ENCODE measurements around the gene CD209.

CD209 gene

DNA sequence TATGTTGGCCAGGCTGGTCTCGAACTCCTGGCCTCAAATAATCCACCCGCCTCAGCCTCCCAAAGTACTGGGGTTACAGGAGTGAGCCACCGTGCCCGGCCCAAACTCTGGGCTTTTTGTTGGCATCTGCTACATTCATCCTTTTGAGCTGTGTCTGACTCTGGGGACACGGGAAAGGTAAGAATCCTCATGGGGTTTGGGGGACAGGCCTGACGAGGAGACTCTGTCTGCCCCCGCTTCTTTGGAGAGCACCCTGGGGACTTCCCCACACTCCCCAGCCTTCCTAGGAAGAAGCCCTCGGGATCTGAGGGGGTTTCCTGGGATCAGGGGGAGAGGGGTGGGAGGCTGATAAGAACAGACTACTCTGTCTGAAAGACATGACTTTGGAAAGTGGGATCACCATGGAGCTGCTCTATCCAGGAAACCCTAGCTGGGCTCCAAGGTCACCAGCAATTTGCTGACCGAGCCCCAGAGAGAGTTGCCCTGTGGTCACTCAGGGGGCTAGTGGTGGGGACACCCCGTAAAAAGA lies 37.3 kb downstream of the CD209 start:
- DNase-seq (ENCODE audit: low read depth in 1 of 2, low spot score in 1 of 2), result no peak

DNA sequence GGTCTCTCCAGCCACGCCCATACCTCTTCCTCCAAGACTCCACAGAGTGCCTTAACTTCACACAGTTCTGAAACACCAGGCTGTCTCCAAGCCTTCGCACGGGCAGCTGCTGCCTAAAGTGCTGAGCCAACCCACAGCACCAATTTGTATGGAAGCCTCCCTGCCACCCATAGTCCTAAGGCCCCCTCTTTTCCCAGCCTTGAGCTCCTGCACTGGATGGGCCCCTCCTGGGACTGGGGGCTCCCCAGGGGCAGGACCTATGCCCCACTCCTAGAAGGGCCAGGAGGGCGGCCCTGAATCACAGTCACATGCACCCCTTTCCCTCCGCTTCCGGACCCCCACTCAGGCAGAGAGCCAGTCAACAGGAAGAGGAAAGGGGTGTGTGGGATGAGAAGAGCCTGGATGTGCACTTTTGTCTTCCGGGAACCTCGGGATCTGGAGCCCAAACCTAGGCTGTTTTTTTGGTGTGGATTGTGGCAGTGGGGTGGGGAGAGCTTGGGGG lies 40.3 kb downstream of the CD209 start:
- no peak for DNase-seq (ENCODE audit: low read depth in 1 of 2, low spot score in 1 of 2)

- no peak for DNase-seq (ENCODE audit: low read depth in 1 of 2, low spot score in 1 of 2)
Measured at GRCh38 chr19:7706188-7706954, 41.0 kb downstream of the CD209 start.

- peak; percentile 43 to 77 for DNase-seq (ENCODE audit: low read depth in 1 of 2, low spot score in 1 of 2)
Measured at GRCh38 chr19:7705387-7706187, 41.7 kb downstream of the CD209 start.

DNA sequence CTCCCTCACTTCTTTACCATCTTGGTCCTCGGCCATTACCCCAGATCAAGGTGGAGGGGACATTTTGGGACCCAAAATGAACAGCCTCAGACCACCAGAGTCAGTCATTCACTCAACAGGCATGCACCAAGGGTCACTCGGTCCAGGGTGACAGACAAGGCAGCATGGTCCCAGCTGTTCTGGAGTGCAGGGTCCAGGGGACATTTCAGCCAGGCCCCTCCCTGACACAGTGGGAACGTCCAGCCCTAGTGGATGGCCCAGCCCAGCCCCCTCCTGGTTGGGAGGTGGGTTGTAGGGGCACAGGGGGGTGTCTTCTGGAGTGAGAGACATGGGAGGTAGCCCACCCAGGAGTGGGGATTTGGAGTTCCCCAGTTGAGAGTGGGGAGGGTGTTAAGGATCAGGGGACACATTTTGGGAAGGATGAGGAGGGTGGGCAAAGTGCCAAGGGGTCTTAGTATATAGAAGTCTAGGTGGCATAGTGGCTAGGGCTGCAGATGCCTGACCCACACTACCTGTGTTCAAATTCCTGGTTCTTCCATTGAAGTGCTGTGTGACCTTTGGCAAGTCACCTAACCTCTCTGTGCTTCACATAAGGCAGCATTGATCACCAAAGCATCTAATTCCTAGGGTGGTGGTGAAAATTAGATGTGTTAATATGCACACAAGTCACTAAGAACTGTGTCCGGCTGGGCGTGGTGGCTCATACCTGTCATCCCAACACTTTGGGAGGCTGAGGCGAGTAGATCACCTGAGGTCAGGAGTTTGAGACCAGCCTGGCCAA lies 42.9 kb downstream of the CD209 start:
- DNase-seq (ENCODE audit: low read depth in 1 of 2, low spot score in 1 of 2), result no peak

DNA sequence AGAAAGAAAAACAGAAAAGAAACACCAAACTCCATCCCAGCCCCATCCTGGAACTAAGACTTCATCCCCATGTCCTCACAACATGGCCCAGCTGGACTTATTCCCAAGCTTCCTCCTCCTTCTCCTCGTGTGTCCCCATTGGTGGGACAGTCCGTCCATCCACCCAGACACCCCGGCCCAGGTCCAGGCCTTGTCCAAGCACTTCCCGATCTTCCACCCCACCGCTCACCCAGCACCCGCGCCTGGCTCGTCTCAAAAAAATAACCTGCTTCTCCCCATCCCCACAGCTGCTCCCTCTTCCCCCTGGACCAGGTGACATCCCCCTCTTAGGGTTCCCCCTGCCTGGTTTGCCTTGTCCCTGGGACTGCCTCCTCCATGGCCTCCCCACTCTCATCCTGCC lies 44.0 kb downstream of the CD209 start:
- DNase-seq (ENCODE audit: low read depth in 1 of 2, low spot score in 1 of 2), result no peak

DNA sequence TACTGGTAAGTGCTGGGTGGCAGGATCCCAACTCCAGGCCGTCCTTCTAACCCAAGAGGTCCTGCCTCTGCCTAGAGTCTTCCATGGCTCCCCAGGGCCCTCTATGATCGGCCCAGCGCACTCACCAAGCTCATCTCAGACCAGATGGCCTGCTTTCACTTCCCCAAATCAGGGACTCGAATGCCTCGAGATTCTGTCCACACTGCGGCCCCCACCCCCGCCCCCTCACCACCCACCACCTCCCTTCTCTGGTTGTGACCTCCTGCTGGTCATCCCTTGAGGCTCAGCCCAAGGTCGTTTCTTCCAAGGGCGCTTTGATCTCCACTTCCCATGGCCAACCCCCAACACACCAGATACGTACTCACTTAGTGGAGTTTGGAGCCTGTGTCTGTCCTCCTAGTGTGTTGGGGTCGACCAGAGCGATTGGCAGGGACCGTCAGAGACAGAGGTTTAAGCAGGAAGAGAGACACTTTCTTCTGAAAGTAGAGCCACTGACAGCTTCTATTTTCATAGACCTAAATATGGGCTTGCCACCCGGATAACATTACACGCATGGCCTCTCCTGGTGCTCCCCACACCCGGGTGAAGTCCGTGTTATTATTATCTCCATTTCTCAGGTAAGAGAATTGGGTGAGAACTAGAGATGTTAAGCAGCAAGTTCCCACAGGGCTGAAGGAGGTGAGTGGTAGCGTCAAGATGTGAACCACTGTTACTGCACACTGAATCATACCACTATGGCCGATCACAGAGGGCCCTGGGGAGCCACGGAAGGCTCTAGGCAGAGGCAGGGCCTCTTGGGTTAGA lies 45.5 kb downstream of the CD209 start, which contains the start of gene FCER2:
Gene FCER2, minus strand, starts transcription at position 478 of the 804 bp plus-strand sequence. CDS start 2,371 bp downstream, outside the sequence.
- no peak for DNase-seq (ENCODE audit: low read depth in 1 of 2, low spot score in 1 of 2)

GRCh38 chr19:7701049-7701653 lies 46.2 kb downstream of the CD209 start:
- no peak for DNase-seq (ENCODE audit: low read depth in 1 of 2, low spot score in 1 of 2)

DNA sequence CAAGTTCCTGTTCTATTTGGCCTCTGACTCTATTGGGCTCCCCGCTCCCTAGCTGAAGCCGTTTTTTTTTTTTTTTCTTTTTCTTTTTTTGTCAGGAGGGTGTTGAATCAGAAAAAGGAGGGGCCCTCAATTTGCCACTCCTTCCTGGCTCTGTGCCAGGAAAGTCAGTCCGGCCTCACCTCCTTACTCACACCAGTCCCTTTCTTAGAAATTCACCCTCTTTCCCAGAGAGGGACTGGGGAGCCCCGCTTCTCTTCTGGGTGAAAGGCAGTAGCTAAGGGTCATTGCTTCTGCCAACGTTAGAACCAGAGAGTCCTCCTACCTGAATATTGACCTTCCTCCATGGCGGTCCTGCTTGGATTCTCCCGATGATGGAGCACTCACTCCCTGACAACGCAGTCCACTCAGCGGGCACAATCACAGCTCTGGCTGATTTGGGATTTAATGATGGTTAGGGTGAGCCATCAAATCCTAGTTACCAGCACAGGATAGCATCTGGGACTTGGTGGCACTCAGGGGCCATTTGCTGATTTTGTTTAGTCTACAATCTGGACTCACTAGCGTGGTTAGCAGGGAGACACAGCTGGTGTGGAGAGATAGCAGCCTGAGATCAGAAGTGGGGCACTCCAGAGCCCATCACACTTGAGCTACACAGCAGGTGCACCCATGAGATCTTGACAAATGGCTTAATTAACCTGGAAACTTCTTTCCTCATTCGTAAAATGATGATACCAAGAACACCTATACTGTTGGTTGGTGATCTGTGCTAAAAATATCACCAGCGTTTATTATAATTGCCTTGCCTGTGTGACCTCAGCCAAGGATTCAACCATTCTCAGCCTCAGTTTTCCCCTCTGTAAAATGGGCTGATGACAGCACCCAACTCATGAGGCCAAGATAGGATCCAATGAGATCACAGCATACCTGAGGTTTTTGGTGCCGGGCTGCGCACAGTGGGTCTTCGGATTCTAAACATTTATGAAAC lies 47.6 kb downstream of the CD209 start:
- DNase-seq (ENCODE audit: low read depth in 1 of 2, low spot score in 1 of 2), result peak in 1 of 2 donors; percentile 49

GRCh38 chr19:7699003-7699402 lies 48.3 kb downstream of the CD209 start:
- DNase-seq (ENCODE audit: low read depth in 1 of 2, low spot score in 1 of 2), result no peak

DNA sequence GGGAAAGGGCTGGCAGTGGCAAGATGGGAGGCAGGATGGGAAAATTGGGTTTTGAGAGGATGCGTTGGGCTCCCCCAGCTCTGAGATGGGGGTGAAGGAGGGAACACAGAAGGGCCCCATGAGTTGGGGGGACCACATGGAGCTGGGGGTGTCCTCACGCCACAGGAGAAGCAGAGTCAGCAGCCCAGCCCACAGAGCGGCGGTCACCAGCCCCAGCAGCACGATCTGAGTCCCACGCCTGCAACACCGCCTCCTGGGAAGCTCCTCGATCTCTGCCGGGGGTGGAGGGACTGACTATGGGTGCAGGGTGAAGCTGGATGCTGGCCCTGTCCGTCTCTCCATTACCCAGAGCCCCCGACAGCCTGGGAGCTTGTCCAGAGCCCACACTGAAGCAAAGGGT lies 48.8 kb downstream of the CD209 start:
- DNase-seq (ENCODE audit: low read depth in 1 of 2, low spot score in 1 of 2), result no peak

- no peak for DNase-seq (ENCODE audit: low read depth in 1 of 2, low spot score in 1 of 2)
Measured at GRCh38 chr19:7697721-7698287, 49.5 kb downstream of the CD209 start.

DNA sequence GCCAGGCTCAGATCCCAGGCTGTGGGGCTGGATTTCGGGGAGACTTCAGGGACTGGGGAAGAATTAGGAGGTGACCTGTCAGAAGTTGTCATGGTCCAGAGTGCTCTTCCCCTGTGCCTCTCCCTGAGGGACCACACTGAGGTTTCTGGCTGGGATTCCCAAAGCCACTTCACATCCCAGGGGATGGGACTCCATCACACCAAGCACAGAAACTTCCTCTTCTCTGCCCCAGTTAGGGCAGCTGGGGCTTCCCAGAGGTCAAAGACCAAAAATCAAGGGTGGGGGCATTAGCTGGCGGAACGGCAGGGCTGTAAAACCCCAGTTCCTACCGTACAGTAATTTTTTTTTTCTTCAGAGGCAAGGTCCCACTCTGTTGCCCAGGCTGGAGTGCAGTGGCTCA lies 52.8 kb downstream of the CD209 start:
- DNase-seq (ENCODE audit: low read depth in 1 of 2, low spot score in 1 of 2), result no peak

GRCh38 chr19:7692417-7693088 lies 54.8 kb downstream of the CD209 start:
- DNase-seq (ENCODE audit: low read depth in 1 of 2, low spot score in 1 of 2), result no peak

DNA sequence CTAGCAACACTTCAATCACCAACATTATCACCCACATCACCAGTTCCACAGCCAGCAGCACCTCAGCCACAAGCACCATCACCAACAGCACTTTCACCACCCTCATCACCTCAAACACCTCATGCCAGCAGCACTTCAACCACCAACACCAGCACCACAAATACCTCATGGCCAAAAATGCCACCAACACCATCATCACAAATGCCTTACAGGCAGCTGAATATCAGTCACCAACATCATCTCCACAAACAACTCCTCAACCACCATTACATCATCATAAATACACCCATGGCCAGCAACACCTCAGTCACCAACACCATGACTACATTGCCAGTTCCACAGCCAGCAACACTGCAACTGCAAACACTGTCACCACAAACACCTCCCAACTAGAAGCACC lies 55.8 kb downstream of the CD209 start:
- no peak for DNase-seq (ENCODE audit: low read depth in 1 of 2, low spot score in 1 of 2)

DNA sequence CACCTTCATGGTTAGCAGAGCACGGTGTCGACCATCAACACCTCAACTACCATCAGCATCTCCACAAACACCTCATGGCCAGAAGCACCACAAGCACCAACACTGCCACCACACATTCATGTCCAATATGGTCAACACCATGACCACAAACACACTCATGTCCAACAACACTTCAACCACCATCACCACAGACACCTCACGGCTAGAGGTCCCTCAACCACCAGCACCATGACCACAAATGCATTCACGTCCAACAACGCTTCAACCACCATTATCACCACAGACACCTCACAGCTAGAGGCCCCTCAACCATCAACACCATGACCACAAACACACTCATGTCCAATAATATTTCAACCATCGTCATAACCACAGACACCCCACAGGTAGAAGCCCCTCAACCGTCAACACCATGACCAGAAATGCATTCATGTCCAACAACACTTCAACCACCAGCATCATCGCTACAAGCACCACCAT lies 56.5 kb downstream of the CD209 start:
- DNase-seq (ENCODE audit: low read depth in 1 of 2, low spot score in 1 of 2), result no peak

Data from activated CD4-positive, alpha-beta T cell treated with anti-CD3 and anti-CD28 coated beads, Interleukin-2, amount 50 U/mL, for 24 hours (primary cell).